HK-2 (cell line): ENCODE measurements around the gene CACNA1C.

Source experiments
- DNase-seq: peaks from one replicate; pipeline ENCODE4 v3.0.0-alpha.2; 2018; ENCODE audit not compliant: unreplicated experiment

CACNA1C gene

GRCh38 chr12:2198542-2198941, 145.8 kb downstream of the CACNA1C start:
- no peak for DNase-seq

GRCh38 chr12:2205996-2206395, 153.2 kb downstream of the CACNA1C start:
- no peak for DNase-seq

- DNase-seq: no peak
Observed at GRCh38 chr12:2208837-2209635, 156.2 kb downstream of the CACNA1C start.

- no peak for DNase-seq
Observed at GRCh38 chr12:2211119-2211518, 158.3 kb downstream of the CACNA1C start.

- DNase-seq: no peak
Observed at GRCh38 chr12:2212537-2212936, 159.8 kb downstream of the CACNA1C start.

- no peak for DNase-seq
Observed at GRCh38 chr12:2212971-2213869, 160.4 kb downstream of the CACNA1C start.

- DNase-seq: no peak
Observed at GRCh38 chr12:2214411-2214810, 161.6 kb downstream of the CACNA1C start.

- DNase-seq: no peak
Observed at GRCh38 chr12:2215709-2216560, 163.1 kb downstream of the CACNA1C start.

- DNase-seq: no peak
Observed at GRCh38 chr12:2218706-2219105, 165.9 kb downstream of the CACNA1C start.

- DNase-seq: no peak
Observed at GRCh38 chr12:2221030-2221621, 168.3 kb downstream of the CACNA1C start.

- no peak for DNase-seq
Observed at GRCh38 chr12:2222691-2223090, 169.9 kb downstream of the CACNA1C start.

GRCh38 chr12:2224961-2225360, 172.2 kb downstream of the CACNA1C start:
- DNase-seq: no peak

- no peak for DNase-seq
Observed at GRCh38 chr12:2225696-2226095, 172.9 kb downstream of the CACNA1C start.

- DNase-seq: no peak
Observed at GRCh38 chr12:2226641-2227040, 173.9 kb downstream of the CACNA1C start.

GRCh38 chr12:2227360-2227759, 174.6 kb downstream of the CACNA1C start:
- DNase-seq: no peak

- DNase-seq: no peak
Observed at GRCh38 chr12:2228535-2228934, 175.7 kb downstream of the CACNA1C start.

- no peak for DNase-seq
Observed at GRCh38 chr12:2229661-2230539, 177.1 kb downstream of the CACNA1C start.

- no peak for DNase-seq
Observed at GRCh38 chr12:2231011-2231595, 178.3 kb downstream of the CACNA1C start.

- no peak for DNase-seq
Observed at GRCh38 chr12:2231956-2232355, 179.2 kb downstream of the CACNA1C start.

- no peak for DNase-seq
Observed at GRCh38 chr12:2233034-2233433, 180.2 kb downstream of the CACNA1C start.
